H9 (cell line): ENCODE data around the gene SLC13A5. TPM values are rescaled to one million over a fixed set of nuclear protein-coding genes. Genes with fewer than 3 reads are reported as not detected.

Experiments used
- DNase-seq: peaks from one replicate; pipeline ENCODE4 v3.0.0-alpha.2; 2017
- H2AFZ ChIP-seq: one replicate; pipeline ENCODE4 v1.6.1; 2013; ENCODE audit warnings: mild to moderate bottlenecking, low read length, control low read depth, moderate library complexity
- H2AK5ac ChIP-seq: 2 replicates; pipeline ENCODE4 v1.6.1; 2013; ENCODE audit warnings: low read length, control low read depth, mixed read lengths; ENCODE audit not compliant: insufficient read length
- H2BK120ac ChIP-seq: one replicate; pipeline ENCODE4 v1.6.1; 2013; ENCODE audit warnings: low read depth, mild to moderate bottlenecking, low read length, control low read depth, inconsistent platforms; ENCODE audit not compliant: poor library complexity, severe bottlenecking
- H2BK12ac ChIP-seq: 2 replicates; pipeline ENCODE4 v1.6.1; 2013; ENCODE audit warnings: low read length, control low read depth, mixed read lengths, low read depth; ENCODE audit not compliant: insufficient read length
- H2BK15ac ChIP-seq: 2 replicates; pipeline ENCODE4 v1.6.1; 2013; ENCODE audit warnings: low read depth, low read length, control low read depth
- H2BK20ac ChIP-seq: one replicate; pipeline ENCODE4 v1.6.1; 2013; ENCODE audit warnings: low read depth, mild to moderate bottlenecking, low read length, control low read depth, inconsistent platforms; ENCODE audit not compliant: poor library complexity, severe bottlenecking
- H2BK5ac ChIP-seq: 2 replicates; pipeline ENCODE4 v1.6.1; 2013; ENCODE audit warnings: low read length, control low read depth, mixed read lengths; ENCODE audit not compliant: insufficient read length
- H3K14ac ChIP-seq: 2 replicates; pipeline ENCODE4 v1.6.1; 2013; ENCODE audit warnings: low read length, control low read depth; ENCODE audit not compliant: insufficient read depth
- H3K18ac ChIP-seq: 2 replicates; pipeline ENCODE4 v1.6.1; 2013; ENCODE audit warnings: low read depth, mild to moderate bottlenecking, mixed read lengths, low read length, control low read depth; ENCODE audit not compliant: insufficient read length
- H3K23ac ChIP-seq: 2 replicates; pipeline ENCODE4 v1.6.1; 2013; ENCODE audit warnings: low read length, control low read depth, mixed read lengths, low read depth; ENCODE audit not compliant: insufficient read length
- H3K23me2 ChIP-seq: 2 replicates; pipeline ENCODE4 v1.6.1; 2013; ENCODE audit warnings: low read depth, mild to moderate bottlenecking, mixed read lengths, low read length, control low read depth; ENCODE audit not compliant: insufficient read length, poor library complexity, severe bottlenecking
- H3K27ac ChIP-seq: 2 replicates; pipeline ENCODE4 v1.5.1; 2013; ENCODE audit warnings: low read length, control low read depth, mixed read lengths, low read depth; ENCODE audit not compliant: insufficient read length
- H3K27me3 ChIP-seq: 2 replicates; pipeline ENCODE4 v1.6.1; 2013; ENCODE audit warnings: low read length, control low read depth, inconsistent platforms; ENCODE audit not compliant: insufficient read depth
- H3K4ac ChIP-seq: 2 replicates; pipeline ENCODE4 v1.6.1; 2013; ENCODE audit warnings: low read depth, mild to moderate bottlenecking, control low read depth, inconsistent platforms, low read length, moderate library complexity
- H3K4me1 ChIP-seq: 2 replicates; pipeline ENCODE4 v1.6.1; 2013; ENCODE audit warnings: low read length, control low read depth, inconsistent platforms; ENCODE audit not compliant: insufficient read depth
- H3K4me2 ChIP-seq: 2 replicates; pipeline ENCODE4 v1.6.1; 2013; ENCODE audit warnings: low read length, control low read depth, mixed read lengths; ENCODE audit not compliant: insufficient read length, insufficient read depth
- H3K56ac ChIP-seq: 2 replicates; pipeline ENCODE4 v1.6.1; 2013; ENCODE audit warnings: low read depth, mild to moderate bottlenecking, mixed read lengths, low read length, control low read depth; ENCODE audit not compliant: insufficient read length
- H3K79me1 ChIP-seq: 2 replicates; pipeline ENCODE4 v1.6.1; 2013; ENCODE audit warnings: low read depth, mild to moderate bottlenecking, moderate library complexity, low read length, control low read depth, inconsistent platforms; ENCODE audit not compliant: insufficient read depth, poor library complexity, severe bottlenecking
- H3K79me2 ChIP-seq: 2 replicates; pipeline ENCODE4 v1.6.1; 2013; ENCODE audit warnings: low read length, control low read depth, inconsistent platforms; ENCODE audit not compliant: insufficient read depth
- H3K9ac ChIP-seq: 2 replicates; pipeline ENCODE4 v1.6.1; 2013; ENCODE audit warnings: low read length, control low read depth, mixed read lengths; ENCODE audit not compliant: insufficient read length; ENCODE audit errors: extremely low read depth
- H3K9me3 ChIP-seq: one replicate; pipeline ENCODE4 v1.6.1; 2013; ENCODE audit warnings: low read depth, low read length, inconsistent platforms; ENCODE audit not compliant: control insufficient read depth
- H3T11ph ChIP-seq: one replicate; pipeline ENCODE4 v1.6.1; 2013; ENCODE audit warnings: mild to moderate bottlenecking, low read length, control low read depth, inconsistent platforms
- H4K20me1 ChIP-seq: one replicate; pipeline ENCODE4 v1.6.1; 2013; ENCODE audit not compliant: control insufficient read depth, insufficient read length, insufficient read depth
- H4K5ac ChIP-seq: 2 replicates; pipeline ENCODE4 v1.6.1; 2013; ENCODE audit warnings: low read depth, mild to moderate bottlenecking, mixed read lengths, low read length, control low read depth; ENCODE audit not compliant: insufficient read length
- H4K8ac ChIP-seq: replicated peaks from 2 replicates; pipeline ENCODE4 v1.6.1; 2013; ENCODE audit warnings: low read length, control low read depth, mixed read lengths, low read depth; ENCODE audit not compliant: insufficient read length
- H4K91ac ChIP-seq: 2 replicates; pipeline ENCODE4 v1.6.1; 2013; ENCODE audit warnings: low read depth, mild to moderate bottlenecking, moderate library complexity, mixed read lengths, low read length, control low read depth; ENCODE audit not compliant: insufficient read length
- H3K27ac Mint-ChIP-seq, 3 experiments: 2 replicates in 2 of 3; 3 replicates in 1 of 3; pipeline ENCODE4 v1.8.0; 2020 to 2021; ENCODE audit warnings: mixed read lengths in 3 of 3, mild to moderate bottlenecking in 1 of 3, moderate library complexity in 1 of 3
- H3K27me3 Mint-ChIP-seq: 2 replicates; pipeline ENCODE4 v1.8.0; 2021; ENCODE audit warnings: low read depth, mild to moderate bottlenecking, moderate library complexity, mixed read lengths
- H3K36me3 Mint-ChIP-seq, 3 experiments: 2 replicates in 2 of 3; 3 replicates in 1 of 3; pipeline ENCODE4 v1.8.0; 2020 to 2021; ENCODE audit warnings: low read depth in 3 of 3, mixed read lengths in 3 of 3; ENCODE audit not compliant: insufficient read depth in 1 of 3
- H3K4me1 Mint-ChIP-seq, 2 experiments: 2 replicates each; pipeline ENCODE4 v1.8.0; 2020; ENCODE audit warnings: mixed read lengths in 2 of 2
- H3K4me3 Mint-ChIP-seq, 2 experiments: 2 replicates in 1 of 2; 3 replicates in 1 of 2; pipeline ENCODE4 v1.8.0; 2020 to 2021; ENCODE audit warnings: mild to moderate bottlenecking in 2 of 2, mixed read lengths in 2 of 2, moderate library complexity in 1 of 2
- H3K9me3 Mint-ChIP-seq, 2 experiments: 2 replicates in 1 of 2; 3 replicates in 1 of 2; pipeline ENCODE4 v1.8.0; 2020; ENCODE audit warnings: mild to moderate bottlenecking in 2 of 2, mixed read lengths in 2 of 2, moderate library complexity in 1 of 2
- WGBS: extraction: QIAGEN DNeasy Blood & Tissue Kit; methylation state at CpG from one replicate; pipeline ENCODE4 v1.1.7; 2013; ENCODE audit warnings: missing lambda C conversion rate, low lambda C conversion rate, mixed read lengths; ENCODE audit not compliant: insufficient read length; ENCODE audit errors: extremely low coverage; 5-methylcytosine and 5-hydroxymethylcytosine counted together
- total RNA-seq: library from RNA; stranded (reverse); gene quantifications from 2 replicates; pipeline ENCODE4 v1.2.1, GENCODE V29; 2021
- TF ChIP-seq, protein P1 (sequence below): fragments of 200-600 bp; sonication (generic); conservative IDR thresholded peaks from 3 replicates; pipeline ENCODE4 v1.8.0; 2021; ENCODE audit warnings: antibody characterized with exemption, mild to moderate bottlenecking

The SLC13A5 gene
- total RNA-seq, 1 experiment from 2014 or later = 1.6 TPM

DNA sequence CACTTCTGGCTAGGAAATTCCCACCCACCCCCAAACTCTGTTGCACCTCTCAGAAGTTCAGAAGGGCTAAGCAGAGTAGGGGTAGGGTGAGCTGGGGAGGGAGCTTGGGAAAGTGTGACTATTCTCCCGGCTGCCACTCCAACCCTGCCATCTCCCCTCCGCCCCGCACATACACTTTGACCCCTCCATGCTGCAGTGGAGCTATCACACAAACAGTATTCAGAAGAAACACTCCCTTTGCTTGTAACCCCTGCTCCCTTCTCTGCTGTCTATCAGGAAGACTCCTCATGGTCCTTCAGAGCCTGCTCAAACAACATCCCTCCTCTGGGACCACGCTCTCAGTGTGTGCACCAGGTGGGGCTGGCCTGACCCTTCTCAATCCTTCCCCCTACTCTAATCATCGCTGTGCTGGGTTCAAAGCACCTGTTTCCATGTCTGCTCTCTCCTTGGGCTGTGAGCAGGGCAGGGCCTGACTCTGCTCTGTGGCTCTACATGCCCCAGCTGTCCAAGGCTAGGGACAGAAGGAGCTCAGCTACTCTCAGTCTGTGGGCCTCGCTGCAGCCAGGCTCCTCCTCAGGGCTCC, 8.6 kb downstream of the SLC13A5 start:
- no peak overlapping the region for H3K4ac ChIP-seq
- H3K56ac ChIP-seq = no peak overlapping the region
- TF ChIP-seq, protein P1, sequence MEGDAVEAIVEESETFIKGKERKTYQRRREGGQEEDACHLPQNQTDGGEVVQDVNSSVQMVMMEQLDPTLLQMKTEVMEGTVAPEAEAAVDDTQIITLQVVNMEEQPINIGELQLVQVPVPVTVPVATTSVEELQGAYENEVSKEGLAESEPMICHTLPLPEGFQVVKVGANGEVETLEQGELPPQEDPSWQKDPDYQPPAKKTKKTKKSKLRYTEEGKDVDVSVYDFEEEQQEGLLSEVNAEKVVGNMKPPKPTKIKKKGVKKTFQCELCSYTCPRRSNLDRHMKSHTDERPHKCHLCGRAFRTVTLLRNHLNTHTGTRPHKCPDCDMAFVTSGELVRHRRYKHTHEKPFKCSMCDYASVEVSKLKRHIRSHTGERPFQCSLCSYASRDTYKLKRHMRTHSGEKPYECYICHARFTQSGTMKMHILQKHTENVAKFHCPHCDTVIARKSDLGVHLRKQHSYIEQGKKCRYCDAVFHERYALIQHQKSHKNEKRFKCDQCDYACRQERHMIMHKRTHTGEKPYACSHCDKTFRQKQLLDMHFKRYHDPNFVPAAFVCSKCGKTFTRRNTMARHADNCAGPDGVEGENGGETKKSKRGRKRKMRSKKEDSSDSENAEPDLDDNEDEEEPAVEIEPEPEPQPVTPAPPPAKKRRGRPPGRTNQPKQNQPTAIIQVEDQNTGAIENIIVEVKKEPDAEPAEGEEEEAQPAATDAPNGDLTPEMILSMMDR = no peak
- H3K18ac ChIP-seq = no peak overlapping the region
- H3K4me1 ChIP-seq = no peaks in the 10 kb centered on the region
- H3K79me1 ChIP-seq = no peaks in the 10 kb centered on the region
- no peak overlapping the region for H2BK5ac ChIP-seq
- H2BK120ac ChIP-seq = no peak overlapping the region
- no peak overlapping the region for H4K8ac ChIP-seq
- H2AK5ac ChIP-seq = no peak overlapping the region
- no peak overlapping the region for H4K5ac ChIP-seq
- H3K4me2 ChIP-seq = no peak overlapping the region
- H2AFZ ChIP-seq = no peak overlapping the region
- no peaks in the 10 kb centered on the region for H3K79me2 ChIP-seq
- H3K27ac ChIP-seq = no peak overlapping the region
- no peak overlapping the region for H2BK12ac ChIP-seq
- H3K9ac ChIP-seq = no peak overlapping the region
- no peaks in the 10 kb centered on the region for H3K27me3 ChIP-seq
- no peak overlapping the region for H4K91ac ChIP-seq
- H3K4me1 Mint-ChIP-seq = peaks cover 6 to 8% of the 10 kb centered on the region in 2 experiments
- no peaks in the 10 kb centered on the region; a peak in 1 of 7 replicates for H3K36me3 Mint-ChIP-seq
- H3K4me3 Mint-ChIP-seq = no peak overlapping the region
- no peak overlapping the region for H3T11ph ChIP-seq
- H3K9me3 Mint-ChIP-seq = no peaks in the 10 kb centered on the region
- WGBS = no CpG with 5 or more reads among the region's 6 CpGs
- H4K20me1 ChIP-seq = no peaks in the 10 kb centered on the region
- H3K9me3 ChIP-seq = no peaks in the 10 kb centered on the region
- H2BK20ac ChIP-seq = no peak overlapping the region
- peaks cover 19% of the 10 kb centered on the region for H3K27me3 Mint-ChIP-seq
- no peak overlapping the region for H3K27ac Mint-ChIP-seq
- no peaks in the 10 kb centered on the region for H3K23me2 ChIP-seq
- no peak overlapping the region for H2BK15ac ChIP-seq
- no peak overlapping the region for H3K23ac ChIP-seq
- no peak for DNase-seq
- no peak overlapping the region for H3K14ac ChIP-seq
